ENCODE measurements around the gene FILIP1L. TPM values are rescaled to one million over a fixed set of nuclear protein-coding genes. Genes with fewer than 3 reads are reported as not detected.

FILIP1L gene
- total RNA-seq, 2 donors from 2014 or later: 9.5 to 28.2 TPM

DNA sequence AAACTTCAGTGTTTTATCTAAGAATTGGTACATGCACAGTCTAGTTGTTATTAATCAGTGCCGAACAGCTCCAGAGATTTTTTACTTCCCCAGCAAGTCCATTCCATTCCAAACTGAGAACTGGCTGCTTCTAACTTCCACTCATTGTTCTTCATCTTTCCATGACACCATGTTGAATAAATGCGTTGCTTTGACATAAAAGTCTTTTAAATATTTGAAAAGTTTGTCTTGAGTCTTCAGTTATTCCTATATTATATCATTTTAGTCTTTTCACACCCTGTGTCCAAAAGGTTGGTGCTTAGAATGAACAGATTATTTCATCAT, 231.2 kb downstream of the FILIP1L start:
- intact Hi-C loops (cut with DNase I): loop anchor here (5.0 kb wide), 1 partner anchor 44 kb away; no protein-coding TSS in a partner anchor
- WGBS: 79% methylated on average over 2 of the region's 2 CpGs
- TF ChIP-seq POLR2A (IDR thresholded peaks at IDR 0.05): no peak
- TF ChIP-seq, protein P1, sequence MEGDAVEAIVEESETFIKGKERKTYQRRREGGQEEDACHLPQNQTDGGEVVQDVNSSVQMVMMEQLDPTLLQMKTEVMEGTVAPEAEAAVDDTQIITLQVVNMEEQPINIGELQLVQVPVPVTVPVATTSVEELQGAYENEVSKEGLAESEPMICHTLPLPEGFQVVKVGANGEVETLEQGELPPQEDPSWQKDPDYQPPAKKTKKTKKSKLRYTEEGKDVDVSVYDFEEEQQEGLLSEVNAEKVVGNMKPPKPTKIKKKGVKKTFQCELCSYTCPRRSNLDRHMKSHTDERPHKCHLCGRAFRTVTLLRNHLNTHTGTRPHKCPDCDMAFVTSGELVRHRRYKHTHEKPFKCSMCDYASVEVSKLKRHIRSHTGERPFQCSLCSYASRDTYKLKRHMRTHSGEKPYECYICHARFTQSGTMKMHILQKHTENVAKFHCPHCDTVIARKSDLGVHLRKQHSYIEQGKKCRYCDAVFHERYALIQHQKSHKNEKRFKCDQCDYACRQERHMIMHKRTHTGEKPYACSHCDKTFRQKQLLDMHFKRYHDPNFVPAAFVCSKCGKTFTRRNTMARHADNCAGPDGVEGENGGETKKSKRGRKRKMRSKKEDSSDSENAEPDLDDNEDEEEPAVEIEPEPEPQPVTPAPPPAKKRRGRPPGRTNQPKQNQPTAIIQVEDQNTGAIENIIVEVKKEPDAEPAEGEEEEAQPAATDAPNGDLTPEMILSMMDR (IDR thresholded peaks at IDR 0.05): no peak
- TF ChIP-seq POLR2AphosphoS5 (IDR thresholded peaks at IDR 0.05): no peak

GRCh38 chr3:99882436-99883137, 231.7 kb downstream of the FILIP1L start:
- Histone ChIP-seq H3K27me3 (replicated peaks; ENCODE audit: insufficient read depth) (no peaks in the 10 kb centered on the region), H3K9me3 (no peaks in the 10 kb centered on the region), H3K4me1 (replicated peaks) (no peaks in the 10 kb centered on the region), H3K36me3 (no peaks in the 10 kb centered on the region), H3K4me3 (no peak overlapping the region), H3K27ac (no peak overlapping the region)
- DNase-seq (ENCODE audit: low spot score): no peak
- intact Hi-C loops (cut with DNase I): loop anchor here (5.0 kb wide), 1 partner anchor 45 kb away; no protein-coding TSS in a partner anchor
- no peak for TF ChIP-seq POLR2AphosphoS5 (IDR thresholded peaks at IDR 0.05)
- no peak for TF ChIP-seq POLR2A (IDR thresholded peaks at IDR 0.05)
- TF ChIP-seq, protein P1 (IDR thresholded peaks at IDR 0.05): no peak
- 89% methylated on average over 1 of the region's 1 CpG for WGBS

More for the DNA sequence above, 231.2 kb downstream of the FILIP1L start:
- H3K9me3 ChIP-seq: no peaks in the 10 kb centered on the region
- no peaks in the 10 kb centered on the region for H3K4me1 ChIP-seq (replicated peaks)
- no peaks in the 10 kb centered on the region for H3K27me3 ChIP-seq (replicated peaks; ENCODE audit: insufficient read depth)
- no peak for DNase-seq (ENCODE audit: low spot score)
- no peak overlapping the region for H3K4me3 ChIP-seq
- H3K36me3 ChIP-seq: no peaks in the 10 kb centered on the region
- H3K27ac ChIP-seq: no peak overlapping the region

DNA sequence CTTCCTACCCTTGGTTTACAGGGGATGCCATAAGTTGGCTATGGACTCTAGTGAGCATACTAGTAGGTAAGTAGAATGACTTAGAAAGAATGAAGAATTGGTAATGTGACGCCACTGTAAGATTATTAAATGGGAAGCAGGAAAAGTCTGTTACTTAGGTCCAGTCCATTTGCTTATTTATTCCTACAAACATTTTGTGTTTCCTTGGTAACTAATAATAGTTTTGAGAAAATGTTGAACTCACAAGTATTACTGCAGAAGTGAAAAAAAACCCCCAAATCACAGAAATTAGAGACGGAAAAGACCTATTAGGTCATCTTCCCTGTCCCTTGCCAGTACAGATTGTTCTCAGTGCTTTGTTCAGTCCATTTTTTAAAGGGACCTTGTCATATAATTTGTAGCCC, 233.2 kb downstream of the FILIP1L start:
- TF ChIP-seq POLR2A (IDR thresholded peaks at IDR 0.05) (no peak), POLR2AphosphoS5 (IDR thresholded peaks at IDR 0.05) (no peak)
- TF ChIP-seq, protein P1 (IDR thresholded peaks at IDR 0.05): no peak
- no peaks in the 10 kb centered on the region for H3K27me3 ChIP-seq (replicated peaks; ENCODE audit: insufficient read depth)
- H3K36me3 ChIP-seq: no peaks in the 10 kb centered on the region
- H3K4me1 ChIP-seq (replicated peaks): no peaks in the 10 kb centered on the region
- no peak for DNase-seq (ENCODE audit: low spot score)
- no peak overlapping the region for H3K4me3 ChIP-seq
- H3K27ac ChIP-seq: peak overlapping the region; percentile 13 to 36
- WGBS: 46% methylated on average over 2 of the region's 2 CpGs
- intact Hi-C loops (cut with DNase I): loop anchor here (5.0 kb wide), 1 partner anchor 46 kb away; no protein-coding TSS in a partner anchor
- H3K9me3 ChIP-seq: no peaks in the 10 kb centered on the region

- Histone ChIP-seq H3K27me3 (replicated peaks; ENCODE audit: insufficient read depth) (no peaks in the 10 kb centered on the region), H3K4me1 (replicated peaks) (no peaks in the 10 kb centered on the region), H3K9me3 (no peaks in the 10 kb centered on the region), H3K36me3 (no peaks in the 10 kb centered on the region), H3K4me3 (no peak overlapping the region), H3K27ac (no peak overlapping the region)
- 97% methylated on average over 2 of the region's 2 CpGs for WGBS
- TF ChIP-seq POLR2A (IDR thresholded peaks at IDR 0.05) (no peak), POLR2AphosphoS5 (IDR thresholded peaks at IDR 0.05) (no peak)
- TF ChIP-seq, protein P1 (IDR thresholded peaks at IDR 0.05): no peak
- DNase-seq (ENCODE audit: low spot score): no peak
- intact Hi-C loops (cut with DNase I): loop anchor here (5.0 kb wide), 1 partner anchor 163 kb away; no protein-coding TSS in a partner anchor
Observed at GRCh38 chr3:99879275-99879674, 235.0 kb downstream of the FILIP1L start.

- no peaks in the 10 kb centered on the region for H3K4me1 ChIP-seq (replicated peaks)
- H3K4me3 ChIP-seq: no peak overlapping the region
- TF ChIP-seq POLR2AphosphoS5 (IDR thresholded peaks at IDR 0.05): no peak
- TF ChIP-seq, protein P1 (IDR thresholded peaks at IDR 0.05): no peak
- no peak for TF ChIP-seq POLR2A (IDR thresholded peaks at IDR 0.05)
- DNase-seq (ENCODE audit: low spot score): no peak
- WGBS: 100% methylated on average over 1 of the region's 1 CpG
- no peaks in the 10 kb centered on the region for H3K9me3 ChIP-seq
- H3K27me3 ChIP-seq (replicated peaks; ENCODE audit: insufficient read depth): no peaks in the 10 kb centered on the region
- H3K36me3 ChIP-seq: no peaks in the 10 kb centered on the region
- intact Hi-C loops (cut with DNase I): loop anchor here (5.0 kb wide), 1 partner anchor 164 kb away; no protein-coding TSS in a partner anchor
- H3K27ac ChIP-seq: peak overlapping the region in 1 of 2 donors; percentile 24
Observed at GRCh38 chr3:99878005-99878404, 236.3 kb downstream of the FILIP1L start.
